Stimulated activated CD8-positive, alpha-beta memory T cell treated with anti-CD3 and anti-CD28 coated beads, Interleukin-4, amount 100 ng/mL, for 1 hour (primary cell): Measurements from ENCODE around the gene EIF4E3.
A peak's percentile ranks its signal among the peaks of the same experiment; 100 is the strongest.

ENCODE experiments used
- DNase-seq, 2 donors: peaks; one replicate each; pipeline ENCODE4 v3.0.0-alpha.2; 2020; ENCODE audit warnings: low read depth in 2 of 2, low spot score in 1 of 2

The EIF4E3 gene

DNA sequence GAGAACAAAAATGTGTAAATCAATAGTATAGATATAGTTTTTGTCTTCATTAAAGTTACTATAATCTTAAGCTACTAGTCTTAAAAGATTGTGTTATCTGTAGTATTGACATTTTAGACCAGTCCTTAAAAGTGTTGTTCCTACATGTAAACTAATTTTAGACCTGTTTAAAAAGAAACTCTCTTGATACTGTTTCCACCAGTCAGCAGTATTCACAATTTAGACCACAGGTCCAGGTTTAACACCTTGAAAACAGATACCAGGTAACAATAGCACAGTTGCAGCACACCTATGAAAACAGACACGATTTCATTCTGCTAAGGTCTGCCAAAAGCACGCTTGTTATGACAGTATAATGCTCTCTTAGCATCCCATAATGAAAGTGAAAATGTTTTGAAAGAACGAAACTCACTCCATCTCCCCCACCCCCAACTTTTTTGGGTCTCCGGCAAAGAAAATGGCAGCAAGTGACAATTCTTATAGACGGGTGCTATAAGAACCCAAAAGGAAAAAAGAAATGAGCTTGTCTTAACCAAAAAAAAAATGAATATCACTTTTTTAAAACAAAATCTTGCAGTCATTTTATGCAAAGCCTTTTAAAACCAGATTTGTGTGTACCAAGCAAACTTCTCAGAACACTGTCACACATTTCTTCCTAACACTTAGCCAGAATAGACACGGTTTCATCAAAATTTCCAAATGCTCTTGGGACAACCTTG is 1.6 kb downstream of the EIF4E3 start:
- no peak for DNase-seq

DNA sequence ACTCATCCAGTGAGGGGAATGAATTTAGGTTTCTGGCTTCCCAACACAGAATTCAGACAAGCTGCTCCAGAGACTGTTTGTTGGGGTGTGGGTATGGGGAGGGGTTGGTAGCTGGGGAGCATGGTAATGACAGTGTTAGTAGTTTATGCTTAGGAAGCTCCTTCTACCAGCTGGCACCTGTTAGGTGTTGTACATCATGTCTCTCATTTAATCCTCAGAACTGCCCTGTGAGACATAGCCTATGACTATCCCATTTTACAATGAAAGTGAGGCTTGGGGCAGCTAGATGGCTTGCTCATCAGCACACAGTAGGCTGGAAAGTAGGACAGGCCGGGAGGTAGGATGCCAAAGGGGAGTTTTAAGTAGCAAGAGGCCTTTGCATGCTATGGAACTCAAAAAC is 2.5 kb downstream of the EIF4E3 start:
- no peak for DNase-seq

DNA sequence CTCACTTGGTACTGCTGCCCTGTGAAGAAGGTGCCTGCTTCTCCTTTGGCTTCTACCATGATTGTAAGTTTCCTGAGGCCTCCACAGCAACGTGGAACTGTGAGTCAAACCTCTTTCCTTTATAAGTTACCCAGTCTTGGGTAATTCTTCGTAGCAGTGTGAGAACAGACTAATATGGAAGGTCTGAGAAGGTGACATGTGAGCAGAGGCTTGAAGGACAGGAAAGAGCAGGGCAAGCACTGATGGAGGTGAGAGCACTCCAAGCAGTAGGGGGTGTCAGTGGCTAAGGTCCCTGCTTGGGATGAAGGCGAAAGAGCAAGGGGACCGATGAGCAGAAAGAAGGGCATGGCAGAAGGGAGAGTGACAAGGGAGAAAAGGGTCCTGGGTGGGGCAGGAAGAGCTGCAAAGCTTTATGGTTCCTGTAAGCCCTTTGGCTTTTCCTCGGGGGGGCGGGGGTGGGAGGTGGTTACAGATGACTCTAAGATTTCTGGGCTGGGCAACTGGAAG is 3.5 kb downstream of the EIF4E3 start:
- DNase-seq = no peak

DNA sequence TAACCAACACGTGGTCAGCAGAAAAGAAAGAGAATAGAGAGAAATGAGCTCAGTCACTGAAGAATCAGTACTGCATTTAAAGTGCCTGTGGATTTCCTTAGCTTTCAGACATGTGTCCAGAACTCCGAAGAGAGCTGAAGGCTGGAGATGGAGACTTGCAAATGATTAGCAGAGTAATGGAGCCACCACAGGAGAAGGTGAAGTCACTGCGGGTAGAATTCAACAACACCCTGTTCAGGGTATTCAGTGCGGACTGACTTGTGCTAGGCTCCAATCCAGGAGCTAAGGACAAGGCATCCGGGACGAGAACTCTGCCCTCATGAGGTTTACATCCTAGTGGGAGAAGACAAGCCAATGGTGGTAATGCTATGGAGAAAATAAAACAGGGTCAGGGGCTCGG is 4.2 kb downstream of the EIF4E3 start:
- no peak for DNase-seq

DNA sequence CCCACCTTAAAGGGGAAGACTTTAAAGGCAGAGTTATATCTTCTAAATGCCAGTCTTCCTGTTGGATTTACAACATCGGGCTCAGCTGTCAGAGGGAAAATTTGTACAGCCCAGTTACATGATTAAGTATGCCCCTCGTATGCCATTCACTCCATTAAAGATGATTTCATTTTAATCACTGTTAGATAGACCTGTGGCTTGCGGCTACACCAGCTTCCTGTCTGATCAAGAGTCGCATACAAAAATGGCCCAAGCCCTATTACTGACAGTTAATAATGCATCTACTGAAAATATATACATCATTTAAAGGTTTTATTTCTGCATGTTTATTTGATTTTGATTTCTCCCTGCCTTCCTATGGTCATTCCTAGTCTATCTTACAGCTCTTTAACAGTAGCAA is 7.1 kb downstream of the EIF4E3 start:
- DNase-seq = peak in 1 of 2 donors; percentile 21

DNA sequence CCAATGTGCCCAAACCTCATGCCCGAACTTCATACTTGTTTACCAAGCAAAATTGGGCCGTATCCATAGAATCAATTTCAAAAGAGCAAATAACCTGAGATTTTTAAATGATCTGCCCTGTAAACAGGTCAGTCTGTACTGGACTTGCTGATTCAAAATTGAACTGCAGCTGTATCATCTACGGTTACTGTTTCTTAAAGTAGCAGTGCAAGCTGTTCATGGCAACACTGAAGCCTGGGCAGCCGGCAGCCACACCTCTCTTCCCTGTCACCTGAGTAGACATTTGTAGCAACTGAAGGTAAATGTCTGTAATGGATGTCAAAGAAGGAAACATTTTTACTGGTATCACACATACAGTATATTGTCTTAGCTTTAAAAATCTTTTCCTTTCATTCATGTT is 10.6 kb downstream of the EIF4E3 start:
- DNase-seq = no peak

DNA sequence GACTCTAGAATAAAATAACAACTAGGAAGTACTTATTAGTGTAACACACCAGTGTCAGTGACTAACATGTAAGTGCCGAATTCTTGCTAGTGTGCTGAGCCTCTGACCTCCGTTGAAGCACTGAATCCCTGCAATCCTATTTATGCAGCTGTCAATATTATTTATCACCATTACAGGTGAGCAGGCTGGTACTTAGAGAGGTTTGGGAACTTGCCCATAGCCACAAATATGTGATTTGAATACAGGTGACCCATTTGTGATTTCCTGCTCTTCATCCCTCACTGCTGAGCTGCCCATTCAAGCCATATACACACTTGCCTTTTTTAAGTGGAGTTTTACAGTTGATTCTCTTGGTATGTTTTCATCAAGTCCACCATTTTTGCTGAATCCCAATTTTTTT is 12.2 kb downstream of the EIF4E3 start:
- DNase-seq = no peak

DNA sequence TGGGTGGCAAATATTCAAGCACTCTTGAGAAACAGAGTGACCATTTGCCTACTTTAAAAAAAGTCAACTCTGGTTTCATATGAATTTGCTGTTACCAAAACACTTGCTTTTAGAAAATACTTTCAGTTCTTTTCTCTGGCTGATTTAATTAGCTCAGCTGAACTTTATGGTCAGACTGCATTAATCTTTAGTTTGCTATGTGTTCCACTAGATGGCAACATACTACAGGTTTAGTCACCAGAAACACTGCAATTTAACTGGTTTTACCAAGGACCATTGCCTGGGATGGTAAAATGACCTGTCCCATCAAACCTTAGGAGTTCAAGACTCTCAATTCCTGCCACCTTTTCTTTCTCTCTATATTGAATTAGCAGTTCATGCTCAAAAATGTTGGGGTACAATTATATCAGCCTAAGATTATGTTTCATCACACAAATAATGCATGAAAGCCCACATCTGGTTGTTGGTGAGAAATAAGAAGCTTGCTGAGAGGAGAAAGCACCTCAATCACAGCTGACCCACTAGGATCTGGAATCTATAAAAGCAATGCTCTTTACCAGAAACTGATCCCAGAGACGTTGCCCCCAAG is 14.2 kb downstream of the EIF4E3 start:
- DNase-seq = no peak

DNA sequence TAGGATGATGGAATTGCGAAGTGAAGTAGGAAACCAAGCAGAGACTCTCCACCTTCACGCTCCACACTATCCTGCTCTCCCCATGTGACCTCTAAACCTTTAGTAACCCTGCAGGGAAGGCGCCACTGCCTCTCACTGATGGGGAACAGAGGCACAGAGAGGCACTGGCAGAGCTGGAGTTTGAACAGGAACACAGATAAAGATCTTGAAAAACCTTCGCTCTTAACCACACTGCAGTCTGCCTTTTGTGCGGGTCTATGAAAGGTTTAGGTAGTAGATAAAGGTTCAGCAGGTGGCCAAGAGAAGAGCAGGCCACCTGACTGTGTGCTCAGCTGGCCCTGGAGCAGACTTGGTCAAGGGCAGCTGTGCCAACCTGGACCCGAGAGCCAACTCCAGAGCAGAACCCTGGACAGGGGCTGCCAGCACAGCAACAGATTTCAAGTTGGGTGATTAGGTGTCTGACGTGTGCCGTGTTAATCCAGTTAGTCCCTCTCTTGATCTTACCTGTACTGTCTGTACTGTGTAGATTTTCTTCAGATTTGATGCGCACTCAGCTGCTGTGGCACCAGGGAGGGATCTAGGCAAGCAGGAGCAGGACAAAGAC is 15.2 kb downstream of the EIF4E3 start:
- no peak for DNase-seq

DNA sequence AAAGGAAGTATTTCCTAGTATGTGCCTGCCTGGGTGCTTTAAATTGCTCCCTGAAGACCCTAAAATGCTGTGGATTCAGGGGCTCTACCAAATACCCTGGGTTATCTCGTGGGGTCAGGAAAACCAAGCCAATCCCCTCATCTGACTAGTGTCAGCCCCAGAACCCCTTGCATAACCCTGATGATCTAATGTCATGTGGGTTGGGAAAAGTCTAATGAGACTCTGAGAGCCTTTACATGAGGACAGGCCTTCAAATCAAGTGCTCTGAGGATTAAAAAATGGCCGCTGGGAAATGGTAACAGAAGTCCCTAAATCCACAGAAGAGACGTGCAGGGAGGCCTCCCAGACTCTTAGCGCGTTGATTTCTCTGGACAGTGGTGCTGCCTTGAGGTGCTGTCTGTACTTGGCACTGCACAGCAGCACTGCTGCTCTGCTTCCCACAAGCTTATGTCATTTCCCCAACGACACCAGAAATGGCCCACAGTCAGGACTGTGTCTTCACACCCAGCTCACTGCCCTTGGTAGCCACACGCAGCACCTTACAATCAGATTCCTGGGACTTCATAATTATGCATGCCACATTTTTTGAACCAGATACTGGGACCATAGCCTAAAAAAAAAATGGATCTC is 16.6 kb downstream of the EIF4E3 start:
- DNase-seq = no peak

DNA sequence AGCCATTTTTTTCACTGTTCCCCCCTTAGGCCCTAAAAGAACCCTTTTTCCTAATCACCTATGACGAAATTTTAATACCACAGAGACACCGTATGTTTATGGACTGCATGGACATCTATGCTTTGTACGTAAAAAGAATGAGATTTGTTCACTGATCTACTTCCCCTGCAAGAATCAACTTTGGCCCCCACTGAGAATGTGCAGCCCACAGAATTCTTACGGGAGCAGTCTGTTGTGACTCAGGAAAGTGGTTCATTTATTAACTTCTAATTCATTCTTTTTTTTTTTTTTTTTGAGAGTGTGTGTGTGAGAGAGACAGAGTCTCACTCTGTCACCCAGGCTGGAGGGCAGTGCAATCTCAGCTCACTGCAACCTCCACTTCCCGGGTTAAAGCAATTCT is 17.6 kb downstream of the EIF4E3 start:
- DNase-seq = no peak

DNA sequence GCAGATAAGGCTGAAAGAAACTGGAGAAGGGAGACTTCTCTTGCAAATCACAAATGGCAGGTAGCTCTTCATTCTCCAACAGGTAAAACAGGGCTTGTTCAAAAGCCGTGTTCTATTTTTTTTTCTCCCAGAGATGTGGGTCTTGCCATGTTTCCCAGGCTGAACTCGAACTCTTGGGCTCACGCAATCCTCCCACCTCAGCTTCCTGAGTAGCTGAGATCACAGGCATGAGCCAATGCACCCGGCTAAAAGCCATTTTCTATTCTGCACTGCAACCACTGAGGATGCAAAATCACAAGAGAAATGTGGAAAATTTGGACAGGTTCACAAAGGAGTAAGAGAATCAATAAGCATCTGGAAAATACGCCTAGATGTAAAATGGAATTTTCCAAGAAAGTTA is 19.5 kb downstream of the EIF4E3 start:
- no peak for DNase-seq

DNA sequence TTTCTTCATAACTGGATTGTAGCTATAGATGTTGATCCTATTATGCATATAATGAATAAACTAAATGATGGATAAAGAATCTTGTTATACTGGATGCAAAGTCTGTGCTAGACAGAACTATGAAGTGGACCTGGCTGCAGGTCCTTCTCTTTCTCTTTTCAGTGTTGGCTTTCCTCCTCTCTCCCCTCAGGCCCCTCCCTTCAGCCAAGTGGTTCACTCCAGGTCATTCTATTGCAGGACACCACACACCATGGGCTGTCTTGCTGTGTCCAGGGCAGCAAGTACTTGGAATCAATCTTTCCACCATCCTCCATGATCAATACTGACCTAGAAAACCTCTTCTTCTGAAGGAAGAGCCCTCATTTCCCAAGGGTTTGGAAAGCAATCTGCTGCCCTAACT is 20.3 kb downstream of the EIF4E3 start:
- no peak for DNase-seq

DNA sequence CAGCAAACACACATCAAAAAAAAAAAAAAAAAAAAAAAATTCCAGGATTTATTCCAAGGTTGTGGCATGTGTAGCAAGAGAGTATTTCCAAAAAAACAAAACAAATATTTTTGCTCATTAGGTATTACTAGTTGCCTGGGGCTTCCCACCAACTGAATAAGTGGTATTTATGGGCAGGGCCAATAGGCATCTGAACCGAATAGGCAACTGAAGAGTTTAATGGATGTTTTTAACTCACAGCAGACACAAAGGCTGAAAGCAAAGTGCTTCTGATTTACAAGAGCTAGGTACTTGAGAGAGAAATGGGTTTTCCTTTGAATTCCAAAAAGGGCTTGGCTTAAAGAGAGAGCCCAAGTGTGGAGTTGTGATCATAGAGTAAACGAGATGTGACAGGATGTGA is 21.4 kb downstream of the EIF4E3 start:
- no peak for DNase-seq

DNA sequence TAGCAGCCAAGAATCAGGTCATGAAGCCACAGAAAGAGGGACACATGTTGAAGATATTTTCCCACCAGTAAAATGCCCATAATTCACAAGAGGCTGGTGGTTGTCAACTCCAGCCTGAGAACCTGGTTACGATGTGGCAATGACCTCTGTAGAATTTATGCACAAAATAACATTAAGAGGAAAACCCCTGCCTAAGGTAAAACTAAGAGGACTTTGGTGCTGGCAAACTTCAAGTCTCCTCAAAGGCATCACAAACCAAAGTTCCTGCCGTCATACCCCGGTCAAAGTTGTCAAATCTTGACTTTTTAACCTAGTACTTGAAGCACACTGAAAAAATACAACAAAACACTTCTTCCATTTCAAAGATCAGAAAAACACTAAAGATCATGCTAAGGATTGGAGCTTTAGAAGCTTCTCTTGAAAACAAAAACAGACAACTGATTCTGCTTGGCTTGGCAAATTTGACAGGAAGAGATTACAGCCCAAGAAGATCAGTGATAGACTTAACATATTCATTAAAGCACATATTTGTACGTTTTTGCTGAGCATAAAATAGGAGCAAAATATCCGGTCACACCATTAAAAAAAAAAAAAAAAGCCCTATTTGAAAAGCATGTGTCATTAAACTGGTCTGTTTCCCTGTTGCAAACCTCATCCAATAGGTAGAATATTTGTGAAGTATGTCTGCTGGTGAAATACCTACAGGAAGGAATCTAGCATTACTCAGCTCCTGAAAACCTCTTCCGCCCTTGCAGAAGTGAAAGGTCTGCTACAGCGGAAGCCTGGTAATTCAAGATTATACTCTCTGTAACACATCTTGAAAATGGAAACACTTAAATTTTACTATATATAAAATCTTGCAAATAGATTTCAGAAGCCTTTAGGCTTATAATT is 22.8 kb downstream of the EIF4E3 start:
- no peak for DNase-seq

DNA sequence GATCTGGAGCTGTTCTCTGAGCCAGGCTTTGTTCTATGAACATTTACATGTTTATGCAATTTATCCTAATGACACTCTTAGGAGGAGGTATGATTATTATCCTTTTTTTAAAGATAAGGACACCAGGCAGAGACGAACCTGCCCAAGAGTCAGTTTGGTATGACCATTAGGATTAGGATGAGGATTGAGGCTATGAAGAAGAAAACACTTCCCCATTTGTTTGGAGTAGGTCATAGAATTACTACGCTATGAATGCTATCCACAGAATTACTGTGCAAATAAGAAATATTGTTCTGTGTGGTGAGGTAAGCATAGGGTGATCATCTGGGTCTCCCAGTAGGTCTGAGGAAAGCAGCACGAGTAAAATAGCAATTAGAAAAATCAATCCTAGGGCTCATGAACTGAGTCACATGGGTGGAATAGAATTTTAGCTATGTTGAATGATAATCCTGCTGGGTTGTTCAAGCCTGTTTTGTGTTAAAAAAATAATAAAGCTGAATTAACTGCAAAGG is 23.9 kb downstream of the EIF4E3 start:
- no peak for DNase-seq

DNA sequence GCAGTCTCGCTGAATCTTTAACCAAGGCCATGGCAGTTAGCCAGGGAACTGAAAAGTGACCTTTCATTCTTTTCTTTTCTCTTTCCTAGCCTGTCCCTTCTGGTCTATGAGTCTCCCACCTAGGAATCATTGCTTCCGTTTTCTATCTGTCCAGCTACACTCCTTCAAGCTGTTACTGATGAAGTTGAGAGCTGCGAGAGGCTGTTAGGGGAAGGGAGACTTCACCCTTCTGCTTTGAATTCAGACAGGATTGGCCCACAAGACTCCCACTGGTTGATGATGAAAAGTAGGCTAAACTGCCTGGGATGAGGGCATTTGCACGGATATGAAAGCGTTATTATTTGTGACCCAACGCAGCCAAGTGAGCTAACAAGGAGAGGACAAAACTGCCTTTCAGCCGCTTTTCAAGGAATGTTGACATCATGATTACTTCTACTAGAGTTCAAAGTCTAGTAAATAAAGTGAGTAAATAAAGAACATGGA is 30.2 kb downstream of the EIF4E3 start:
- no peak for DNase-seq

DNA sequence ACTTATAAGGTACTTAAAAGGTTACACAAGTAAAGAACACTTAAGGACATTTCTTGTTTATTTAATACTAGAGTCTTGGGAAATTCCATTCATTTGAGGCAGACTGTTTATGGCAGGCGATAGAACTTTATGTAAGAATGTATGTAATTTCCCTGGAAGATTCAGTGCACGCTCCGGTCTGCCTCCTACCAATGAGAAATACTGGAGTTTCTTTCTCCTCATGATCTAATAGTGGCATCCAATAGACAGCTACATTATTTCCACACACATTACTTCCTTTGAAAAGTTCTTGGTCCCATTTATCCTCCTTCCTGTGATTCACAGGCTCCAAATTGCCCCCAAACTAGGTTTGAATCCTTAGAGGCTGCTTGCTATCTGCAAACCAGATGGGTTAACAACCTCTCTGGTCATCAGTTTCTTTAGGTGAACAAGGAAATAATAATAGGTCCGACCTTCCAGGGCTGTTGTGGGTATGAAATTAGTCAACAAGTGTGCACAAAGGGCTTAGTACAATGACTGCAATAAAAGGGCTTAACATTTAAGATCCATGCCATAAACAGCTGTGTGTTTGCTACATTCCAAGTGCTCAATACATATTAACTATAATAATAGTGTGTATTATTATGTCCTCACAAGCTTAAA is 30.7 kb downstream of the EIF4E3 start:
- DNase-seq = no peak

DNA sequence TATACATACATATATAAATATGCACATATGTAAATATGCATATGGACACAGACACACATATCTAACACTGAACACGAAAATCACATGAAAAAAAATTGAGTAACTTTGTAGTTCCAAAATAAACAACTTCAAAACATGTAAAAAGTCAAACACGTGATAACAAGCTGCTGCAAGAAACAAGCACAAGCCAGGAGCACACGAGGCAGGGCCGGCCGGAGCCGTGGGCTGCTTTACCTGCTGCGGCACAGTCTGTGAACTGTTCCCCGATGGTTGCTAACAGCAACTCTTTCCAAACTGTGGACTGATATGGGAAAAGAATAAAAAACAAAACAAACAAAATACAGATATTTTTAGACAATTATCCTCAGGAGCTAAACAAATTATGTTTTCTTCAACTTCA is 31.6 kb downstream of the EIF4E3 start:
- DNase-seq = no peak

DNA sequence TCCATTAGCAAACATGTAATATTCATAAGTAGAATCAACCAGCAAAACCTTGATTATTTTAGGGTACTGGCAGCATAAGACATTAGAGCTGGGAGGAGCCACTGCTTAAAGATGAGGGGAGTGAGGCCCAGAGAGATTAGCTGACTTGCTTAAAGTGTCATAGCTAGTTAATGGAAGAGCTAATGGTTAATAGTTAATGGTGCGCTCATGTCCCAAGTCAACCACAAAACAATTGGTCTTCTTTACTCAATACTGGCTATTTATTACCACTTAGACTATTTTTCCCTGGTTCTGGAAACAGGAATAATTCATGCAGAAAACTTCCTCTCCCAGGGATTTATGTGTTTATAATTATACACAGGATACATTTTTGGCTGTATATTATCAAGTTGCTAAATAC is 33.1 kb downstream of the EIF4E3 start:
- DNase-seq = no peak
